SU-DHL-6 (cell line): ENCODE measurements around the gene NACA2.

Experiments
- H2AFZ ChIP-seq: fragments of 200-600 bp; sonication (generic); 2 replicates; pipeline ENCODE4 v1.6.1; 2014; ENCODE audit warnings: low read depth, mild to moderate bottlenecking, moderate library complexity, mixed read lengths, antibody characterized with exemption, low read length; ENCODE audit not compliant: severe bottlenecking
- H3F3A ChIP-seq: fragments of 200-600 bp; shearing (Covaris generic); 2 replicates; pipeline ENCODE4 v1.6.0; 2016; ENCODE audit warnings: antibody characterized with exemption, mild to moderate bottlenecking; ENCODE audit not compliant: insufficient read depth
- H3K27ac ChIP-seq: fragments of 200-600 bp; sonication (generic); 2 replicates; pipeline ENCODE4 v1.5.1; 2016; ENCODE audit warnings: low read depth, mild to moderate bottlenecking, low read length, moderate library complexity, mixed read lengths
- H3K27me3 ChIP-seq: fragments of 200-600 bp; sonication (generic), shearing (Covaris generic); 2 replicates; pipeline ENCODE4 v1.6.0; 2014; ENCODE audit warnings: mild to moderate bottlenecking, low read length
- H3K36me3 ChIP-seq: fragments of 200-600 bp; sonication (generic); 2 replicates; pipeline ENCODE4 v1.6.1; 2014; ENCODE audit warnings: mild to moderate bottlenecking, low read length, mixed read lengths
- H3K4me2 ChIP-seq: fragments of 300-600, 200-600 bp; shearing (Covaris generic), sonication (generic); 2 replicates; pipeline ENCODE4 v1.6.0; 2014; ENCODE audit warnings: low read length, low read depth, mild to moderate bottlenecking; ENCODE audit not compliant: poor library complexity, severe bottlenecking
- H3K4me3 ChIP-seq: fragments of 200-600 bp; sonication (generic); 2 replicates; pipeline ENCODE4 v1.5.1; 2014; ENCODE audit warnings: antibody characterized with exemption, low read length, mild to moderate bottlenecking, mixed read lengths; ENCODE audit not compliant: insufficient read depth, poor library complexity, severe bottlenecking
- H3K79me2 ChIP-seq: fragments of 200-600 bp; sonication (generic); 2 replicates; pipeline ENCODE4 v1.6.1; 2014; ENCODE audit warnings: mild to moderate bottlenecking, low read length, moderate library complexity; ENCODE audit not compliant: insufficient read depth
- H3K9ac ChIP-seq: fragments of 200-600 bp; sonication (generic); 2 replicates; pipeline ENCODE4 v1.7.0; 2014; ENCODE audit warnings: mild to moderate bottlenecking, low read length
- H3K9me2 ChIP-seq: fragments of 200-600 bp; sonication (generic); replicated peaks from 2 replicates; pipeline ENCODE4 v1.6.1; 2014; ENCODE audit warnings: low read length; ENCODE audit not compliant: insufficient read depth
- H3K9me3 ChIP-seq: fragments of 200-600 bp; sonication (generic); 2 replicates; pipeline ENCODE4 v1.6.1; 2014; ENCODE audit warnings: low read length, mixed read lengths; ENCODE audit not compliant: insufficient read depth
- H4K20me1 ChIP-seq: fragments of 200-600 bp; sonication (generic); 2 replicates; pipeline ENCODE4 v1.6.1; 2014; ENCODE audit warnings: low read depth, mild to moderate bottlenecking, antibody characterized with exemption, low read length, moderate library complexity, mixed read lengths
- EZH2phosphoT487 ChIP-seq: fragments of 200-600 bp; sonication (generic), shearing (Covaris generic); conservative IDR thresholded peaks from 2 replicates; pipeline ENCODE4 v1.6.1; 2018; ENCODE audit warnings: mild to moderate bottlenecking, antibody characterized with exemption, low read length, moderate library complexity, mixed read lengths
- TF ChIP-seq, protein P1 (sequence below): fragments of 200-600 bp; sonication (generic); IDR thresholded peaks from one replicate; pipeline ENCODE4 v1.5.1; 2017; ENCODE audit warnings: antibody characterized with exemption, mild to moderate bottlenecking, low read length, moderate library complexity; ENCODE audit not compliant: insufficient read depth, poor library complexity, severe bottlenecking

Gene NACA2

DNA sequence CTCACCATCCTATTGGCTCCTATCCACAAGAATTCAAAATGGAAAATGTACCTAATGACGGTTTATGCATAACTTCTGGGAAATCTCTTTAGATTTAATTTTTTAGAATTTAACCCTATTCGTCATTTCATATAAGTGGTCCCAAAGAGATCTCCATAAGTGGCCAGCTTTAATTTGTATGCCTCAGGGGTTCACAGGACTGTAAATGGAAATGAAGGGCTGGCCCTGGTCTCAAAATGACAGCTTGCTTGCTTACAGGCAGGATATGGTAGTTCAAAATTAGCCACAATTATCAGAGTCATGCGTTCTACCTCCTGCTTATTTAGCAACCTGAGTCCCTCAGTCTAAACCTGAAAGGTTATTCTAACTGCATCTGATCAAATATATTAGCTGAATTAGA lies 6.6 kb upstream of the NACA2 start:
- TF ChIP-seq EZH2phosphoT487 = no peak
- TF ChIP-seq, protein P1, sequence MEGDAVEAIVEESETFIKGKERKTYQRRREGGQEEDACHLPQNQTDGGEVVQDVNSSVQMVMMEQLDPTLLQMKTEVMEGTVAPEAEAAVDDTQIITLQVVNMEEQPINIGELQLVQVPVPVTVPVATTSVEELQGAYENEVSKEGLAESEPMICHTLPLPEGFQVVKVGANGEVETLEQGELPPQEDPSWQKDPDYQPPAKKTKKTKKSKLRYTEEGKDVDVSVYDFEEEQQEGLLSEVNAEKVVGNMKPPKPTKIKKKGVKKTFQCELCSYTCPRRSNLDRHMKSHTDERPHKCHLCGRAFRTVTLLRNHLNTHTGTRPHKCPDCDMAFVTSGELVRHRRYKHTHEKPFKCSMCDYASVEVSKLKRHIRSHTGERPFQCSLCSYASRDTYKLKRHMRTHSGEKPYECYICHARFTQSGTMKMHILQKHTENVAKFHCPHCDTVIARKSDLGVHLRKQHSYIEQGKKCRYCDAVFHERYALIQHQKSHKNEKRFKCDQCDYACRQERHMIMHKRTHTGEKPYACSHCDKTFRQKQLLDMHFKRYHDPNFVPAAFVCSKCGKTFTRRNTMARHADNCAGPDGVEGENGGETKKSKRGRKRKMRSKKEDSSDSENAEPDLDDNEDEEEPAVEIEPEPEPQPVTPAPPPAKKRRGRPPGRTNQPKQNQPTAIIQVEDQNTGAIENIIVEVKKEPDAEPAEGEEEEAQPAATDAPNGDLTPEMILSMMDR = no peak
- Histone ChIP-seq H3K9me2 (no peaks in the 10 kb centered on the region), H3K9me3 (no peaks in the 10 kb centered on the region), H4K20me1 (no peaks in the 10 kb centered on the region), H3K27me3 (no peaks in the 10 kb centered on the region; the same call in 1 of the 2 replicates), H3K36me3 (no peaks in the 10 kb centered on the region), H3K27ac (no peak overlapping the region), H3F3A (no peaks in the 10 kb centered on the region), H3K4me3 (no peak overlapping the region), H3K9ac (no peak overlapping the region), H2AFZ (no peak overlapping the region), H3K4me2 (no peak overlapping the region), H3K79me2 (no peaks in the 10 kb centered on the region)

DNA sequence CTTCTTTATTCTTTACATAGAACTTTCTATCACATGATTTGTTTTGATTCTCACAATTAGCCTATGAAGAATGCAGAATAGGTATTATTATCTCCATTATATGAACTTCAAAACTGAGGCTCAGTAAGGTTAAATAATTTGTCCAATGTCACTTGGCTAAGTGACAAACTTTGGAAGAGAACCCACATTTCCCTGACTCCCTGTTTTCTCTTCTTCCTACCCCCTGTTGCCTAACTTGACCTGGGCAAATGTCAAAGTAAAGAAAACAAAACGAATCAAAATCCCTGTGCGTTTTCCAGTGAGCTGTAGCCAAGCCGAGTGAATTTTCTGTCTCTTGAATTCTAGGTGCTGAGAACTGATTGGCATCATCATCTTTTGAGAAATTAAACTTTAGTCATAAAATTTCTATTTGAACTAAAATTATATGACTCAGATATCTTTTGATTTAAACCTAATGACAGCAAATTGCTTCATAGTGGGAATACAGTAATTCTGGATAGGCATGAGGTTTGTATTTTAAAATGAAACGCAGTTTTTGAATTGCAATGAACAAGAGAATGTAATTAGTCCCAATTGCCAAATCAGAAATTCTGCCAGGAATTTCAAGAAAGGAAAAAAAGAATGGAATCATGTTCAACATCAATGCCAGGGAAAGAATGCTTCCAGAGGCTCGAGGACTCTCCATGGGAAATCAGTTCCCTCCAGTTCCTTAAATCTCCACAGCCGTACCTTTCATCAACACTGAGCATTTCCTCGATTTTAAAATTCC lies 4.6 kb upstream of the NACA2 start:
- Histone ChIP-seq H3K4me2 (no peak overlapping the region), H4K20me1 (no peaks in the 10 kb centered on the region), H3K79me2 (no peaks in the 10 kb centered on the region), H2AFZ (no peak overlapping the region), H3K27me3 (no peaks in the 10 kb centered on the region; the same call in 1 of the 2 replicates), H3K4me3 (no peak overlapping the region), H3K36me3 (no peaks in the 10 kb centered on the region), H3K9me3 (no peaks in the 10 kb centered on the region), H3K9me2 (no peaks in the 10 kb centered on the region), H3K9ac (no peak overlapping the region), H3F3A (no peaks in the 10 kb centered on the region), H3K27ac (no peak overlapping the region)
- TF ChIP-seq, protein P1 = no peak
- no peak for TF ChIP-seq EZH2phosphoT487

DNA sequence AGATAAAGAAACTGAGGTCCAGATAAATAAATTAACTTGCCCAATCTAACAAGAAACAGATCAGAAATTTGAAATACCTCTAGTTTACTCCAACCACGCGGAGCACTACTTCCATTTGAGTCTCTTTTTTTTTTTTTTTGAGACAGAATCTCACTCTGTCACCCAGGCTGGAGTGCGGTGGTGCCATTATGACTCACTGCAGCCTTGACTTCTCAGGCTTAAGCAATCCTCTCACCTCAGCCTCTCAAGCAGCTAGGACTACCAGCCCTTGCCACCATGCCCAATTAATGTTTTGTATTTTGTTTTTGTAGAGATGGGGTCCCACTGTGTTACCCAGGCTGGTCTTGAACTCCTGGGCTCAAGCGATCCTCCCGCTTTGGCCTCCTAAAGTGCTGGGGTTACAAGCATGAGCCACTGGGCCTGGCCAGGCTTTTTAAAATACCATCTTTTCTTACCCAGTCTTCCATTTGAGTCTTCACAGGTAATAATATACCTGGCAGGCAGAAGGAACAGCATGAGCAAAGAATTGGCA lies 3.3 kb upstream of the NACA2 start:
- TF ChIP-seq EZH2phosphoT487 = no peak
- TF ChIP-seq, protein P1 = no peak
- Histone ChIP-seq H3K9me3 (no peaks in the 10 kb centered on the region), H3K4me3 (no peak overlapping the region)

More for the DNA sequence above, 3.3 kb upstream of the NACA2 start:
- Histone ChIP-seq H3K9me2 (no peaks in the 10 kb centered on the region), H3K9ac (no peak overlapping the region), H3K79me2 (no peaks in the 10 kb centered on the region), H4K20me1 (no peaks in the 10 kb centered on the region), H3K27me3 (no peaks in the 10 kb centered on the region; the same call in 1 of the 2 replicates), H3K36me3 (no peaks in the 10 kb centered on the region), H3K4me2 (no peak overlapping the region), H2AFZ (no peak overlapping the region), H3F3A (no peaks in the 10 kb centered on the region), H3K27ac (no peak overlapping the region)
